SK-N-MC (cell line): ENCODE measurements around the gene AUTS2.
A peak's percentile ranks its signal among the peaks of the same experiment; 100 is the strongest.

Experiments used
- DNase-seq: peaks from one replicate; pipeline ENCODE4 v3.0.0-alpha.2; 2011; ENCODE audit warnings: low read depth, low spot score
- H3K27ac ChIP-seq: fragments of 200-600 bp; sonication (generic); 2 replicates; pipeline ENCODE4 v1.5.1; 2016; ENCODE audit warnings: mixed run types
- H3K36me3 ChIP-seq: fragments of 200-600 bp; sonication (generic); 2 replicates; pipeline ENCODE4 v1.6.1; 2017; ENCODE audit warnings: antibody characterized with exemption, low read length, mixed read lengths; ENCODE audit not compliant: insufficient read depth
- H3K4me3 ChIP-seq: fragments of 200-600 bp; sonication (generic); 2 replicates; pipeline ENCODE4 v1.5.1; 2016
- H3K9ac ChIP-seq: fragments of 200-600 bp; sonication (generic); 2 replicates; pipeline ENCODE4 v1.8.0; 2017; ENCODE audit warnings: mixed run types, mixed read lengths; ENCODE audit not compliant: insufficient read length
- H3K9me3 ChIP-seq: fragments of 200-600 bp; sonication (generic); 2 replicates; pipeline ENCODE4 v1.6.1; 2017; ENCODE audit warnings: low read depth, mild to moderate bottlenecking, antibody characterized with exemption, low read length, moderate library complexity, mixed read lengths
- EZH2 ChIP-seq: fragments of 200-600 bp; sonication (generic); IDR thresholded peaks from one replicate; pipeline ENCODE4 v1.6.1; 2017; ENCODE audit warnings: antibody characterized with exemption
- FOXP2 ChIP-seq: optimal IDR thresholded peaks from 2 replicates; pipeline ENCODE3; 2011; ENCODE audit warnings: mild to moderate bottlenecking, moderate library complexity; ENCODE audit not compliant: insufficient read depth; ENCODE audit errors: extremely low read length, control extremely low read depth
- POLR2AphosphoS5 ChIP-seq: IDR thresholded peaks from 2 replicates; pipeline ENCODE4 v1.6.1; 2012; ENCODE audit warnings: mild to moderate bottlenecking, low read depth, low read length, borderline replicate concordance

AUTS2 gene

GRCh38 chr7:70456719-70457118, 858.4 kb downstream of the AUTS2 start:
- H3K9ac ChIP-seq: no peak overlapping the region
- H3K27ac ChIP-seq: no peak overlapping the region
- no peaks in the 10 kb centered on the region for H3K36me3 ChIP-seq
- no peaks in the 10 kb centered on the region for H3K9me3 ChIP-seq
- TF ChIP-seq FOXP2: no peak
- no peak for TF ChIP-seq POLR2AphosphoS5
- TF ChIP-seq EZH2: no peak
- no peak for DNase-seq
- no peak overlapping the region for H3K4me3 ChIP-seq

GRCh38 chr7:70457482-70457881, 859.2 kb downstream of the AUTS2 start:
- no peak for TF ChIP-seq FOXP2
- no peak for TF ChIP-seq EZH2
- TF ChIP-seq POLR2AphosphoS5: no peak
- DNase-seq: no peak
- Histone ChIP-seq H3K36me3 (no peaks in the 10 kb centered on the region), H3K27ac (peak overlapping the region; percentile 53), H3K9me3 (no peaks in the 10 kb centered on the region), H3K4me3 (no peak overlapping the region), H3K9ac (no peak overlapping the region)

- no peak overlapping the region for H3K9ac ChIP-seq
- H3K9me3 ChIP-seq: no peaks in the 10 kb centered on the region
- TF ChIP-seq EZH2 (no peak), FOXP2 (no peak), POLR2AphosphoS5 (no peak)
- no peaks in the 10 kb centered on the region for H3K36me3 ChIP-seq
- 0 out of 2 replicates have a peak overlapping the region, but pooled peaks have one; percentile 8 for H3K4me3 ChIP-seq
- peak overlapping the region; percentile 53 for H3K27ac ChIP-seq
- no peak for DNase-seq
Observed at GRCh38 chr7:70457883-70458680, 859.8 kb downstream of the AUTS2 start.

GRCh38 chr7:70458745-70459144, 860.5 kb downstream of the AUTS2 start:
- no peak for DNase-seq
- no peak overlapping the region for H3K27ac ChIP-seq
- TF ChIP-seq EZH2 (no peak), POLR2AphosphoS5 (no peak), FOXP2 (no peak)
- no peak overlapping the region for H3K9ac ChIP-seq
- no peaks in the 10 kb centered on the region for H3K9me3 ChIP-seq
- no peak overlapping the region for H3K4me3 ChIP-seq
- H3K36me3 ChIP-seq: no peaks in the 10 kb centered on the region

- no peaks in the 10 kb centered on the region for H3K9me3 ChIP-seq
- no peak overlapping the region for H3K4me3 ChIP-seq
- H3K27ac ChIP-seq: no peak overlapping the region
- no peak overlapping the region for H3K9ac ChIP-seq
- H3K36me3 ChIP-seq: no peaks in the 10 kb centered on the region
- DNase-seq: no peak
- TF ChIP-seq FOXP2 (no peak), EZH2 (no peak), POLR2AphosphoS5 (no peak)
Observed at GRCh38 chr7:70459546-70459945, 861.3 kb downstream of the AUTS2 start.

GRCh38 chr7:70460071-70460470, 861.8 kb downstream of the AUTS2 start:
- no peaks in the 10 kb centered on the region for H3K36me3 ChIP-seq
- H3K9me3 ChIP-seq: no peaks in the 10 kb centered on the region
- H3K9ac ChIP-seq: no peak overlapping the region
- no peak overlapping the region for H3K4me3 ChIP-seq
- DNase-seq: no peak
- TF ChIP-seq POLR2AphosphoS5 (no peak), FOXP2 (no peak), EZH2 (no peak)
- no peak overlapping the region for H3K27ac ChIP-seq

GRCh38 chr7:70460562-70460961, 862.3 kb downstream of the AUTS2 start:
- Histone ChIP-seq H3K9ac (no peak overlapping the region), H3K27ac (no peak overlapping the region), H3K9me3 (no peaks in the 10 kb centered on the region), H3K36me3 (no peaks in the 10 kb centered on the region), H3K4me3 (no peak overlapping the region)
- TF ChIP-seq EZH2: no peak
- TF ChIP-seq FOXP2: no peak
- TF ChIP-seq POLR2AphosphoS5: no peak
- no peak for DNase-seq

GRCh38 chr7:70463352-70463938, 865.2 kb downstream of the AUTS2 start:
- TF ChIP-seq EZH2 (no peak), FOXP2 (no peak), POLR2AphosphoS5 (no peak)
- Histone ChIP-seq H3K9ac (no peak overlapping the region), H3K4me3 (no peak overlapping the region), H3K27ac (no peak overlapping the region), H3K36me3 (no peaks in the 10 kb centered on the region), H3K9me3 (no peaks in the 10 kb centered on the region)
- DNase-seq: no peak

GRCh38 chr7:70466725-70467364, 868.6 kb downstream of the AUTS2 start:
- Histone ChIP-seq H3K9ac (no peak overlapping the region), H3K27ac (no peak overlapping the region), H3K36me3 (no peaks in the 10 kb centered on the region), H3K4me3 (no peak overlapping the region), H3K9me3 (no peaks in the 10 kb centered on the region)
- DNase-seq: no peak
- no peak for TF ChIP-seq EZH2
- no peak for TF ChIP-seq POLR2AphosphoS5
- no peak for TF ChIP-seq FOXP2
